Lower leg skin (tissue), 3 donors: ENCODE results near the gene MRPL12.

Source experiments
- CTCF ChIP-seq, 3 donors: fragments of 450-650 bp; IDR thresholded peaks; one replicate each; pipeline ENCODE4 v1.5.1; 2016; ENCODE audit warnings: antibody characterized with exemption in 3 of 3, mild to moderate bottlenecking in 3 of 3, moderate library complexity in 2 of 3
- POLR2A ChIP-seq, 2 donors: fragments of 450-650 bp; IDR thresholded peaks; one replicate each; pipeline ENCODE4 v1.6.1; 2016 to 2017; ENCODE audit warnings: antibody characterized with exemption in 2 of 2, mild to moderate bottlenecking in 1 of 2, moderate library complexity in 1 of 2

- no peak for TF ChIP-seq CTCF (IDR thresholded peaks at IDR 0.05)
- no peak for TF ChIP-seq POLR2A (IDR thresholded peaks at IDR 0.05)
Measured at GRCh38 chr17:81710514-81711308, 7.5 kb downstream of the MRPL12 start.
